A549 (cell line): ENCODE results near the gene NSD1. TPM values are rescaled to one million over a fixed set of nuclear protein-coding genes. Genes with fewer than 3 reads are reported as not detected.

ENCODE experiments used
- ATAC-seq, 2 experiments: fragments of 200-7000 bp in 1 of 2; fragments of >200 bp in 1 of 2; cut with Nextera tagmentation in 1 of 2; cut with Tn5 transposase in 1 of 2; 3 replicates each; pipeline versions ENCODE4 v1.8.0 to v1.9.1; 2018 to 2020; ENCODE audit warnings: mild to moderate bottlenecking in 1 of 2, moderate library complexity in 1 of 2
- CTCF ChIA-PET: fragments of 300-600 bp; sonication (Branson Sonifier 250); formaldehyde crosslinking; extraction: SDS; loops from one replicate; lab custom pipeline; 2021; ENCODE audit warnings: antibody characterized with exemption, inconsistent platforms; lab: Yijun Ruan, JAX
- POLR2A ChIA-PET: fragments of 350-600 bp; formaldehyde crosslinking; extraction: SDS; loops from one replicate; lab custom pipeline; 2021; ENCODE audit warnings: antibody characterized with exemption, inconsistent platforms; lab: Yijun Ruan, JAX
- DNase-seq, 2 experiments: peaks; one replicate each; pipeline versions ENCODE4 v3.0.0 to v3.0.0-alpha.2; 2011 to 2016; ENCODE audit warnings: low read depth in 1 of 2, low spot score in 1 of 2
- FAIRE-seq: peaks from 2 replicates; lab custom pipeline; 2011; peaks lifted over from hg19 to GRCh38; lab: Jason Lieb, UNC
- H3K27ac ChIP-seq, 2 experiments: fragments of >200 bp; sonication (Bioruptor Twin); formaldehyde crosslinking; 3 replicates each; pipeline ENCODE4 v1.5.1; 2016 to 2017
- H3K4me1 ChIP-seq: fragments of >200 bp; sonication (Bioruptor Twin); formaldehyde crosslinking; 3 replicates; pipeline ENCODE4 v1.6.1; 2016
- H3K4me2 ChIP-seq: fragments of >200 bp; sonication (Bioruptor Twin); formaldehyde crosslinking; 3 replicates; pipeline ENCODE4 v1.6.1; 2016
- H3K4me3 ChIP-seq: fragments of >200 bp; sonication (Bioruptor Twin); formaldehyde crosslinking; 3 replicates; pipeline ENCODE4 v1.5.1; 2016
- H3K9me3 ChIP-seq: fragments of >200 bp; sonication (Bioruptor Twin); formaldehyde crosslinking; 3 replicates; pipeline ENCODE4 v1.6.1; 2016
- CBX2 ChIP-seq: fragments of 200-600 bp; sonication (generic); IDR thresholded peaks from 2 replicates; pipeline ENCODE4 v1.6.1; 2016; ENCODE audit warnings: low read depth, mild to moderate bottlenecking, borderline replicate concordance
- CEBPB ChIP-seq, 2 experiments: fragments of >200 bp in 1 of 2; sonication (Bioruptor Twin) in 1 of 2; formaldehyde crosslinking in 1 of 2; IDR thresholded peaks; 2 replicates each; pipeline ENCODE4 v1.6.1; 2012 to 2016
- CHD4 ChIP-seq: fragments of 200-600 bp; sonication (generic); IDR thresholded peaks from 2 replicates; pipeline ENCODE4 v1.6.1; 2016; ENCODE audit warnings: antibody characterized with exemption, mild to moderate bottlenecking, borderline replicate concordance
- EHMT2 ChIP-seq: fragments of 200-600 bp; sonication (generic); IDR thresholded peaks from 2 replicates; pipeline ENCODE4 v1.6.1; 2016; ENCODE audit warnings: antibody characterized with exemption, low read depth, mild to moderate bottlenecking, moderate library complexity
- EP300 ChIP-seq, 2 experiments: fragments of >200 bp; sonication (Bioruptor Twin); formaldehyde crosslinking; IDR thresholded peaks; 2 replicates in 1 of 2; 3 replicates in 1 of 2; pipeline ENCODE4 v1.6.1; 2016 to 2017
- FOSL2 ChIP-seq, 2 experiments: fragments of 450-650 bp in 1 of 2; fragments of >200 bp in 1 of 2; sonication (Bioruptor Twin) in 1 of 2; formaldehyde crosslinking; IDR thresholded peaks; 2 replicates each; pipeline versions ENCODE4 v1.5.0 to v1.6.1; 2016 to 2020; ENCODE audit warnings: mild to moderate bottlenecking in 1 of 2, moderate library complexity in 1 of 2
- FOXS1 ChIP-seq: fragments of 250-450 bp; sonication (Bioruptor Pico); IDR thresholded peaks from 2 replicates; pipeline ENCODE4 v1.5.0; 2020; ENCODE audit warnings: mild to moderate bottlenecking, moderate library complexity
- GATA3 ChIP-seq: IDR thresholded peaks from 2 replicates; pipeline ENCODE4 v1.6.1; 2012; ENCODE audit warnings: borderline replicate concordance
- HOXB13 ChIP-seq: fragments of 250-450 bp; sonication (Bioruptor Pico); IDR thresholded peaks from 2 replicates; pipeline ENCODE4 v1.5.0; 2020; ENCODE audit warnings: low read depth, mild to moderate bottlenecking, moderate library complexity
- HOXB5 ChIP-seq: fragments of 250-450 bp; sonication (Bioruptor Pico); IDR thresholded peaks from 2 replicates; pipeline ENCODE4 v1.5.0; 2020; ENCODE audit warnings: mild to moderate bottlenecking, moderate library complexity
- JUN ChIP-seq, 2 experiments: fragments of >200 bp; sonication (Bioruptor Twin); formaldehyde crosslinking; IDR thresholded peaks; 2 replicates in 1 of 2; 3 replicates in 1 of 2; pipeline ENCODE4 v1.6.1; 2016 to 2017
- JUNB ChIP-seq: fragments of >200 bp; sonication (Bioruptor Twin); formaldehyde crosslinking; IDR thresholded peaks from 2 replicates; pipeline ENCODE4 v1.6.1; 2016
- KDM1A ChIP-seq: fragments of 200-600 bp; sonication (generic); IDR thresholded peaks from 2 replicates; pipeline ENCODE4 v1.6.1; 2016; ENCODE audit warnings: low read depth, mild to moderate bottlenecking
- NPAS2 ChIP-seq: fragments of 250-450 bp; sonication (Bioruptor Pico); IDR thresholded peaks from 2 replicates; pipeline ENCODE4 v1.8.0; 2022; ENCODE audit warnings: mild to moderate bottlenecking, moderate library complexity, borderline replicate concordance
- POLR2A ChIP-seq: IDR thresholded peaks from 2 replicates; pipeline ENCODE4 v1.6.1; 2012; ENCODE audit warnings: mild to moderate bottlenecking, low read length
- POLR2AphosphoS2 ChIP-seq: conservative IDR thresholded peaks from 2 replicates; pipeline ENCODE4 v1.6.1; 2012; ENCODE audit warnings: low read length, improper control_type of control experiment, inconsistent platforms
- RAD21 ChIP-seq, 2 experiments: fragments of >200 bp in 1 of 2; sonication (Bioruptor Twin) in 1 of 2; formaldehyde crosslinking in 1 of 2; IDR thresholded peaks in 1 of 2; conservative IDR thresholded peaks in 1 of 2; 2 replicates in 1 of 2; 3 replicates in 1 of 2; pipeline ENCODE4 v1.6.1; 2012 to 2018; ENCODE audit warnings: inconsistent platforms in 1 of 2
- RCOR1 ChIP-seq: fragments of 150-350 bp; IDR thresholded peaks from 2 replicates; pipeline ENCODE4 v1.6.1; 2014; ENCODE audit warnings: antibody characterized with exemption, low read length, low read depth
- SREBF2 ChIP-seq: fragments of 450-650 bp; IDR thresholded peaks from 2 replicates; pipeline ENCODE4 v1.6.1; 2014; ENCODE audit warnings: mild to moderate bottlenecking, moderate library complexity
- TP53 ChIP-seq: fragments of 250-450 bp; sonication (Bioruptor Pico); IDR thresholded peaks from 2 replicates; pipeline ENCODE4 v1.5.0; 2021; ENCODE audit warnings: mild to moderate bottlenecking, moderate library complexity
- ZNF302 ChIP-seq: fragments of 250-450 bp; sonication (Bioruptor Pico); IDR thresholded peaks from 2 replicates; pipeline ENCODE4 v1.9.0; 2021; ENCODE audit warnings: inconsistent platforms, mild to moderate bottlenecking, moderate library complexity
- WGBS: methylation state at CpG from one replicate; pipeline ENCODE4 v1.1.6; 2017; ENCODE audit errors: missing lambda C conversion rate; 5-methylcytosine and 5-hydroxymethylcytosine counted together
- polyA plus RNA-seq, 4 experiments: library from polyadenylated mRNA; depleted of rRNA in 3 of 4; stranded (reverse); fragments of >200 nt; fragmentation: RNase III in 1 of 4; extraction: RNeasy Plus Mini Kit Qiagen cat#74134 plus additional on column Dnase treatment in 1 of 4; gene quantifications; 2 replicates in 3 of 4; 3 replicates in 1 of 4; pipeline ENCODE4 v1.2.3, GENCODE V29; 2011 to 2017
- TF ChIP-seq, protein P1 (sequence below): fragments of 150-350 bp; IDR thresholded peaks from 2 replicates; pipeline ENCODE4 v1.6.1; 2014; ENCODE audit warnings: low read depth, mild to moderate bottlenecking, low read length
- TF ChIP-seq, protein P2 (sequence below): fragments of >200 bp; sonication (Bioruptor Twin); formaldehyde crosslinking; IDR thresholded peaks from 3 replicates; pipeline ENCODE4 v1.5.1; 2016
- TF ChIP-seq, protein P3 (sequence below): IDR thresholded peaks from 2 replicates; pipeline ENCODE4 v1.6.1; 2012

The NSD1 gene
- polyA plus RNA-seq, 2 of the 4 experiments (the other 2 are of a cell fraction), result 16.3 to 38.2 TPM

GRCh38 chr5:177265395-177265794 is 131.8 kb downstream of the NSD1 start (continued):
- TF ChIP-seq POLR2AphosphoS2, result no peak
- TF ChIP-seq TP53 (CRISPR knock-in tag), result no peak

DNA sequence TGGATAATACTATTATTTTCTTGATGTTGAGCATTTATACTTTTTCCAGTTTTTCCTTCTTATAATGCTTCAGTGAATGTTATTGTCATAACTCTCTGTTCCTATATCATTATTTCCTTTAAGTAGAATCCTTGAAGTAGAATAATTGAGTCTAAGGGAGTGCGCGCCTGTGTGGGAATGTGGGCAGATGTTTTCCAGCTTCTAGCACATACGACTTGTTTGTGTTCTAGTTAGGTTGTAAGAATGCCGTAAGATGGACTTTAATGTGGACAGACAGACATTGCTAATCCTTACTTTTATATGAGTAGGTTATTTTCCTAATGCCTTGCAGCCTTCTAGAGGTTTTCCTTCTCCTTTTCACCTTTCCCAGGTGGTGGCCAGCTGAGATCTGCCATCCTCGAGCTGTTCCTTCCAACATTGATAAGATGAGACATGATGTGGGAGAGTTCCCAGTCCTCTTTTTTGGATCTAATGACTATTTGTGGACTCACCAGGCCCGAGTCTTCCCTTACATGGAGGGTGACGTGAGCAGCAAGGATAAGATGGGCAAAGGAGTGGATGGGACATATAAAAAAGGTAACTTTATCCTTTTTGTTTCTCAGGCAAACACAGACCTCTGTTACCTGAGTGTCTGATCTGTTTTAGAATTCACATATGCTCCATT is 135.8 kb downstream of the NSD1 start:
- WGBS, result 93% methylated on average over 7 of the region's 7 CpGs
- POLR2A ChIA-PET, result no interaction called here
- DNase-seq, result no peak
- no peaks in the 10 kb centered on the region for H3K9me3 ChIP-seq
- no peak overlapping the region for H3K4me2 ChIP-seq
- CTCF ChIA-PET, result interaction anchor here (1.1 to 2.2 kb wide), 4 partner anchors 12 to 158 kb away, joined by 3 to 8 read pairs (median 5); no protein-coding TSS in a partner anchor
- no peak for ATAC-seq
- TF ChIP-seq RAD21 (conservative IDR thresholded peaks at IDR 0.05 in 1 of 2, IDR thresholded peaks at IDR 0.05 in 1 of 2) (no peak), JUNB (no peak), JUN (IDR thresholded peaks at IDR 0.05) (no peak)
- TF ChIP-seq, protein P1, sequence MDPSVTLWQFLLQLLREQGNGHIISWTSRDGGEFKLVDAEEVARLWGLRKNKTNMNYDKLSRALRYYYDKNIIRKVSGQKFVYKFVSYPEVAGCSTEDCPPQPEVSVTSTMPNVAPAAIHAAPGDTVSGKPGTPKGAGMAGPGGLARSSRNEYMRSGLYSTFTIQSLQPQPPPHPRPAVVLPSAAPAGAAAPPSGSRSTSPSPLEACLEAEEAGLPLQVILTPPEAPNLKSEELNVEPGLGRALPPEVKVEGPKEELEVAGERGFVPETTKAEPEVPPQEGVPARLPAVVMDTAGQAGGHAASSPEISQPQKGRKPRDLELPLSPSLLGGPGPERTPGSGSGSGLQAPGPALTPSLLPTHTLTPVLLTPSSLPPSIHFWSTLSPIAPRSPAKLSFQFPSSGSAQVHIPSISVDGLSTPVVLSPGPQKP, result no peak
- H3K4me3 ChIP-seq, result no peak overlapping the region
- FAIRE-seq, result no peak
- H3K27ac ChIP-seq, result no peak overlapping the region
- H3K4me1 ChIP-seq, result no peaks in the 10 kb centered on the region

- ATAC-seq, result no peak
- no peaks in the 10 kb centered on the region for H3K9me3 ChIP-seq
- no peak for DNase-seq
- no peak for TF ChIP-seq CEBPB (IDR thresholded peaks at IDR 0.05)
- no peak for TF ChIP-seq HOXB5 (CRISPR knock-in tag)
- TF ChIP-seq, protein P1, result no peak
- no peak for TF ChIP-seq HOXB13 (CRISPR knock-in tag)
- TF ChIP-seq EHMT2, result no peak
- no peak for TF ChIP-seq FOSL2 (IDR thresholded peaks at IDR 0.05)
- TF ChIP-seq FOSL2 (CRISPR knock-in tag; IDR thresholded peaks at IDR 0.05), result no peak
- TF ChIP-seq CHD4, result no peak
- TF ChIP-seq SREBF2, result no peak
- TF ChIP-seq, protein P2, sequence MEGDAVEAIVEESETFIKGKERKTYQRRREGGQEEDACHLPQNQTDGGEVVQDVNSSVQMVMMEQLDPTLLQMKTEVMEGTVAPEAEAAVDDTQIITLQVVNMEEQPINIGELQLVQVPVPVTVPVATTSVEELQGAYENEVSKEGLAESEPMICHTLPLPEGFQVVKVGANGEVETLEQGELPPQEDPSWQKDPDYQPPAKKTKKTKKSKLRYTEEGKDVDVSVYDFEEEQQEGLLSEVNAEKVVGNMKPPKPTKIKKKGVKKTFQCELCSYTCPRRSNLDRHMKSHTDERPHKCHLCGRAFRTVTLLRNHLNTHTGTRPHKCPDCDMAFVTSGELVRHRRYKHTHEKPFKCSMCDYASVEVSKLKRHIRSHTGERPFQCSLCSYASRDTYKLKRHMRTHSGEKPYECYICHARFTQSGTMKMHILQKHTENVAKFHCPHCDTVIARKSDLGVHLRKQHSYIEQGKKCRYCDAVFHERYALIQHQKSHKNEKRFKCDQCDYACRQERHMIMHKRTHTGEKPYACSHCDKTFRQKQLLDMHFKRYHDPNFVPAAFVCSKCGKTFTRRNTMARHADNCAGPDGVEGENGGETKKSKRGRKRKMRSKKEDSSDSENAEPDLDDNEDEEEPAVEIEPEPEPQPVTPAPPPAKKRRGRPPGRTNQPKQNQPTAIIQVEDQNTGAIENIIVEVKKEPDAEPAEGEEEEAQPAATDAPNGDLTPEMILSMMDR, result no peak
- no peak for TF ChIP-seq CBX2
- TF ChIP-seq POLR2A, result no peak
- no peak for TF ChIP-seq KDM1A
- TF ChIP-seq EP300 (IDR thresholded peaks at IDR 0.05), result no peak
- no peak for TF ChIP-seq ZNF302 (CRISPR knock-in tag)
- TF ChIP-seq GATA3, result no peak
- TF ChIP-seq, protein P3, sequence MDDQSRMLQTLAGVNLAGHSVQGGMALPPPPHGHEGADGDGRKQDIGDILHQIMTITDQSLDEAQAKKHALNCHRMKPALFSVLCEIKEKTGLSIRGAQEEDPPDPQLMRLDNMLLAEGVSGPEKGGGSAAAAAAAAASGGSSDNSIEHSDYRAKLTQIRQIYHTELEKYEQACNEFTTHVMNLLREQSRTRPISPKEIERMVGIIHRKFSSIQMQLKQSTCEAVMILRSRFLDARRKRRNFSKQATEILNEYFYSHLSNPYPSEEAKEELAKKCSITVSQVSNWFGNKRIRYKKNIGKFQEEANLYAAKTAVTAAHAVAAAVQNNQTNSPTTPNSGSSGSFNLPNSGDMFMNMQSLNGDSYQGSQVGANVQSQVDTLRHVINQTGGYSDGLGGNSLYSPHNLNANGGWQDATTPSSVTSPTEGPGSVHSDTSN, result no peak
- no peak for TF ChIP-seq NPAS2 (CRISPR knock-in tag)
- no peak for TF ChIP-seq FOXS1 (CRISPR knock-in tag)
- TF ChIP-seq RCOR1, result no peak
- TF ChIP-seq JUNB, result no peak
- TF ChIP-seq, all 56 proteins: peak for 0
- Histone ChIP-seq H3K4me3 (no peak overlapping the region), H3K27ac (no peak overlapping the region), H3K4me2 (no peak overlapping the region), H3K4me1 (no peaks in the 10 kb centered on the region)
- FAIRE-seq, result no peak
- ChIA-PET POLR2A (no interaction called here), CTCF (interaction anchor here (1.1 to 2.2 kb wide), 5 partner anchors 11 to 158 kb away, joined by 3 to 8 read pairs (median 5); no protein-coding TSS in a partner anchor)
- WGBS, result 96% methylated on average over 3 of the region's 3 CpGs
These were observed 136.4 kb downstream of the NSD1 start for GRCh38 chr5:177269976-177270375.
